Fibroblast of lung (primary cell): ENCODE results near the gene RPL11.

Experiments used
- CTCF ChIP-seq, 2 donors: IDR thresholded peaks in 1 of 2; conservative IDR thresholded peaks in 1 of 2; 1 replicate in 1 of 2; 2 replicates in 1 of 2; pipeline ENCODE4 v1.5.1; 2011 to 2012; ENCODE audit warnings: low read length in 2 of 2, control low read depth in 1 of 2, inconsistent platforms in 1 of 2, low read depth in 1 of 2, mild to moderate bottlenecking in 1 of 2
- EZH2 ChIP-seq: IDR thresholded peaks from 2 replicates; pipeline ENCODE4 v1.5.1; 2012; ENCODE audit warnings: low read length, control low read depth, mild to moderate bottlenecking; ENCODE audit errors: missing control alignments

- TF ChIP-seq CTCF (conservative IDR thresholded peaks at IDR 0.05 in 1 of 2, IDR thresholded peaks at IDR 0.05 in 1 of 2; ENCODE audit: low read depth in 1 of 2, low read length in 2 of 2): no peak
- TF ChIP-seq EZH2: no peak
Measured at GRCh38 chr1:23660671-23661070, 30.9 kb upstream of the RPL11 start.
